NCI-H146 treated with DMSO at 0.1 percent for 48 hours (cell line): ENCODE results near the gene KIF17.

Experiments
- DNase-seq: peaks from one replicate; lab custom pipeline; 2025; ENCODE audit not compliant: unreplicated experiment; lab: John Stamatoyannopoulos, UW

The KIF17 gene

GRCh38 chr1:20632386-20632785 is 85.4 kb downstream of the KIF17 start:
- no peak for DNase-seq

- DNase-seq = no peak
Observed at GRCh38 chr1:20630729-20631128, 87.1 kb downstream of the KIF17 start.

DNA sequence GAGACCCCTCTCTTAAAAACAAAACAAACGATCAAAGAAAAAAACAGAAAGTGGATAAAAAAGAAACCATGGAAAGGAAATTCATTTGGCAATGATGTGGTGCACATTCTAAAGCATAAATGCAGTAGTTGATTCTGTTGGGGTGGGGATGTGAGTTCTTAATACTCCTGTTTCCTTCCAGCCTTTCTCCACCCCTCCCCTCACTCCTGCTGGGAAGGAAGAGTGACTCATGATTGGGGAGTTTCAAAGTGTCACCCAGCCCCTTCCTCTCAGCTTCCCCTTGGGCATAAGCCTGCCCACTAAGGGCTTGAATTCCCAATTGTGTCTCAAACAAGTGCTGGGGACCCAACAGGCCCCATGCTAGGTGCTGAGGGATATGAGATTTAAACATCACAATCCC is 91.3 kb downstream of the KIF17 start:
- no peak for DNase-seq

GRCh38 chr1:20626098-20626427 is 91.7 kb downstream of the KIF17 start:
- no peak for DNase-seq

DNA sequence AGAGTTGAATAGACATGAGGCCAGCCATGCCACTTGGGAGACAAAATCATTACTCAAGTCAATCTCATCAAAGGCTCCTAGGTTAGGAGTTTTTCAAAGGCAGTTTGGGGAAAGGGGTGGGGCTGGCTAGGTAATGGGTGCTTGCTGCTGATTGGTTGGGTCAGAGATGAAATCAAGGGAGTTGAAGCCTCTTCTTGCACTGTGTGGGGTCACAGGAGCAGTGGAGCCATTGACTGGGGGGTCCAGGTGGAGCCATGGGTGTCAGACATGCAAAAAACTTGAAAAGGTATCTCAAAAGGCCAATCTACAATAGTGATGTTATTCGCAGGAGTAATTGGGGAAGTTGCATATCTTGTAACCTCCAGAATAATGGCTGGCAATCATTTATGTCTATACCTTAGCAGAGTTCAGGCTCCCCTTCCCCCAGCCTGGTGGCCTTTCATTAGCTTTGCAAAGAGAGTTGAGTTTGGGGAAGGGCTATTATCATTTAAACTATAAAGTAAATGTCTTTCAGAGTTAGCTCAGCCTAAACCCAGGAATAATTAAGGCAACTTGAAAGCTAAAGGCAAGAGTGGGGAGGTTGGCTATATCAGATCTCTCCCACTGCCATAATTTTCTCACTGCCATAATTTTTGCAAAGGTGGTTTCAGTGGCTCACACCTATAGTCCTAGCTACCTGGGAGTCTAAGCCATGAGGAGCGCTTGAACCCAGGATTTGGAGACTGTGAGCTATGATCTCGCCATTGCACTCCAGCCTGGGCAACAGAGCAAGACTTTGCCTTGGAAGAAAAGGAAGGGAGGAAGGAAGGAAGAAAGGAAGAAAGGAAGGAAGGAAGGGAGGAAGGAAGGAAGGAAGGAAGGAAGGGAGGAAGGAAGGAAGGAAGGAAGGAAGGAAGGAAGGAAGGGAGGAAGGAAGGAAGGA is 92.4 kb downstream of the KIF17 start:
- no peak for DNase-seq

DNA sequence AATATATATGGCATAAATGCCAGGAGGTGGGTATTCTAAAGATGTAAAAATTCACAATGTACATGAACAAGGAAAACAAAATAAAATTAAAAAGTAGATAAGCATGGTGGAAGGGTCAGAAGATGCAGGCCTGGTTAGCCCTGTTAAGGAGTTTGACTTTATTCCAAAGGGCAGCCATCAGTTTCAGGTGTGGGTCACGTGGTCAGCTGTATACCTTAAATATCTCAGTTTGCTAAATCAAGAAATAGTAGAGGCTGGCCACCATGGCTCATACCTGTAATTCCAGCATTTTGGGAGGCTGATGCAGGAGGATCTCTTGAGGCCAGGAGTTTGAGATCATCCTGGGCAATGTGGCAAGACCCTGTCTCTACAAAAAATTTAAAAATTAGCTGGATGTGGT is 93.1 kb downstream of the KIF17 start:
- DNase-seq = no peak

- no peak for DNase-seq
Observed at GRCh38 chr1:20621012-20621411, 96.8 kb downstream of the KIF17 start.

DNA sequence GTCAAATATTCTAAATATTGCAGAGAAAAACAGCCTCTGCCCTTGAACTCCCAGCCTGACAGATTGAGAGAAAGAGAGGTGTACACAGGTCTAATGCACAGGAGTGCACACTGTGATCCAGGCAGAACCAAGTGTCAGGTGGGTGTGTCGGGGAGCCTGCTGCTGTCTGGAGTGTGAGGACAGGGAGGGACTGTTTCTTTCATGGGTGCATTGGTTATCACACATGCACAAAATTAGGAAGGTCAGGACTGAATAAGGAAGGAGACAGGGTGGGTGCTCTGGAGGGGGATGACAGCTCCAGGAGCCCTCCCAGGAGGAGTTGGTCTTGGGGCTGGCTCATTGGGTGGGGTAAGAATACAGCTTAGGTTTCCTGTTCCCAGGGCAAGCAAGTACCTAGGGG is 97.8 kb downstream of the KIF17 start:
- DNase-seq = no peak

- no peak for DNase-seq
Observed at GRCh38 chr1:20618550-20618949, 99.3 kb downstream of the KIF17 start.

- no peak for DNase-seq
Observed at GRCh38 chr1:20616847-20617487, 100.8 kb downstream of the KIF17 start.

- no peak for DNase-seq
Observed at GRCh38 chr1:20615946-20616846, 101.6 kb downstream of the KIF17 start.

- no peak for DNase-seq
Observed at GRCh38 chr1:20614131-20614579, 103.7 kb downstream of the KIF17 start.
